ENCODE results near the gene RASA3. TPM values are rescaled to one million over a fixed set of nuclear protein-coding genes. Genes with fewer than 3 reads are reported as not detected.
A peak's percentile ranks its signal among the peaks of the same experiment; 100 is the strongest.

The RASA3 gene
- total and polyA plus RNA-seq, 2 of the 8 experiments (the other 6 are each of a cell fraction or from before 2014, with no cell fraction given) = 7.5 to 21.9 TPM

GRCh38 chr13:114107686-114108081 is 24.7 kb downstream of the RASA3 start:
- Histone ChIP-seq H3K9me3 (ENCODE audit: insufficient read depth in 2 of 2, low read depth in 1 of 2, low read length in 1 of 2) (peaks cover 0 to 6% of the 10 kb centered on the region in 2 experiments; a peak in 1 of 4 replicates), H3K4me2 (ENCODE audit: insufficient read depth in 1 of 2, low read depth in 2 of 2, low read length in 2 of 2) (no peak overlapping the region), H3K27ac (ENCODE audit: low read depth, low read length) (no peak overlapping the region), H4K91ac (replicated peaks; ENCODE audit: insufficient read length, low read length) (no peak overlapping the region), H2AK5ac (ENCODE audit: low read depth, low read length) (no peak overlapping the region), H2BK5ac (ENCODE audit: low read depth, low read length) (no peak overlapping the region), H3K79me1 (ENCODE audit: low read depth, low read length) (peaks cover 10% of the 10 kb centered on the region), H3K56ac (replicated peaks; ENCODE audit: insufficient read length, low read depth, low read length) (no peak overlapping the region), H2BK20ac (ENCODE audit: low read length) (no peak overlapping the region), H3K9ac (replicated peaks in 1 of 4; ENCODE audit: extremely low read depth in 1 of 4, low read depth in 3 of 4, low read length in 3 of 4) (no peak overlapping the region), H3K4me3 (ENCODE audit: extremely low read depth in 1 of 4, insufficient read depth in 2 of 4, low read depth in 3 of 4, low read length in 4 of 4) (no peak overlapping the region), H3K4ac (replicated peaks; ENCODE audit: insufficient read length, low read depth, low read length) (no peak overlapping the region), H3K23ac (ENCODE audit: insufficient read length) (no peak overlapping the region), H2BK15ac (ENCODE audit: low read length) (no peak overlapping the region), H2BK12ac (ENCODE audit: low read depth, low read length) (no peak overlapping the region), H3K36me3 (ENCODE audit: control insufficient read depth in 2 of 4, insufficient read depth in 4 of 4, low read length in 3 of 4) (no peaks in the 10 kb centered on the region), H3K79me2 (ENCODE audit: control insufficient read depth in 1 of 2, insufficient read depth in 2 of 2, low read length in 2 of 2) (peaks cover 0 to 51% of the 10 kb centered on the region in 2 experiments; a peak in 3 of 4 replicates), H4K5ac (ENCODE audit: insufficient read length, low read depth, low read length) (no peak overlapping the region), H2AFZ (ENCODE audit: low read length) (no peak overlapping the region), H3K14ac (ENCODE audit: insufficient read length) (no peak overlapping the region), H3K18ac (ENCODE audit: extremely low read depth, low read length) (no peak overlapping the region), H3K27me3 (replicated peaks in 1 of 4; ENCODE audit: control insufficient read depth in 3 of 4, extremely low read depth in 1 of 4, insufficient read depth in 3 of 4, low read length in 3 of 4) (no peaks in the 10 kb centered on the region), H3K4me1 (replicated peaks in 1 of 4; ENCODE audit: control insufficient read depth in 3 of 4, insufficient read depth in 4 of 4, low read length in 3 of 4) (peaks cover 4 to 27% (median 21%) of the 10 kb centered on the region in 4 experiments), H3K23me2 (ENCODE audit: low read depth, low read length) (no peaks in the 10 kb centered on the region; the same call in 1 of the 2 replicates), H4K20me1 (replicated peaks in 1 of 2; ENCODE audit: control insufficient read depth in 1 of 2, insufficient read depth in 2 of 2, low read length in 2 of 2) (peaks cover 3 to 7% of the 10 kb centered on the region in 2 experiments), H4K8ac (ENCODE audit: extremely low read depth, insufficient read depth, low read length) (0 out of 2 replicates have a peak overlapping the region, but pooled peaks have one; percentile 15), H2BK120ac (replicated peaks; ENCODE audit: low read depth, low read length) (no peak overlapping the region)
- no peak for TF ChIP-seq RXRA (IDR thresholded peaks at IDR 0.05; ENCODE audit: insufficient read depth, low read depth, low read length)
- TF ChIP-seq KDM5A (IDR thresholded peaks at IDR 0.05; ENCODE audit: low read length) = no peak
- no peak for TF ChIP-seq CHD2 (IDR thresholded peaks at IDR 0.05; ENCODE audit: low read length)
- TF ChIP-seq SUZ12 (IDR thresholded peaks at IDR 0.05; ENCODE audit: low read length) = no peak
- TF ChIP-seq, protein P1, sequence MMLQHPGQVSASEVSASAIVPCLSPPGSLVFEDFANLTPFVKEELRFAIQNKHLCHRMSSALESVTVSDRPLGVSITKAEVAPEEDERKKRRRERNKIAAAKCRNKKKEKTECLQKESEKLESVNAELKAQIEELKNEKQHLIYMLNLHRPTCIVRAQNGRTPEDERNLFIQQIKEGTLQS (IDR thresholded peaks at IDR 0.05; ENCODE audit: insufficient read depth, low read depth, low read length) = no peak
- TF ChIP-seq SP1 (IDR thresholded peaks at IDR 0.05; ENCODE audit: low read depth, low read length) = no peak
- TF ChIP-seq TBP (IDR thresholded peaks at IDR 0.05; ENCODE audit: low read depth, low read length) = no peak
- TF ChIP-seq ATF2 (IDR thresholded peaks at IDR 0.05; ENCODE audit: low read length) = no peak
- no peak for TF ChIP-seq RFX5 (IDR thresholded peaks at IDR 0.05; ENCODE audit: borderline replicate concordance, low read depth, low read length)
- no peak for TF ChIP-seq ZNF274 (IDR thresholded peaks at IDR 0.05; ENCODE audit: borderline replicate concordance, extremely low read depth, low read length)
- TF ChIP-seq BCL11A (IDR thresholded peaks at IDR 0.05; ENCODE audit: low read depth in 2 of 2, low read length in 2 of 2) = no peak
- 90% methylated on average over 12 of the region's 12 CpGs; no CpG with 5 or more reads in 1 of the 2 experiments for WGBS, 2 experiments (ENCODE audit: extremely low coverage in 1 of 2, insufficient coverage in 1 of 2, insufficient read length in 1 of 2, insufficient replicate concordance in 2 of 2, low coverage in 1 of 2, low lambda C conversion rate in 2 of 2, missing lambda C conversion rate in 1 of 2)
- ChIA-PET POLR2A (ENCODE audit: partially characterized antibody) (no interaction called here), CTCF (ENCODE audit: partially characterized antibody) (no interaction called here)
- no peak for DNase-seq (ENCODE audit: low read depth in 1 of 2, low spot score in 2 of 2)
- FAIRE-seq = no peak
